SK-N-SH treated with all-trans-retinoic acid at 6 μM for 48 hours (cell line): Measurements from ENCODE around the gene ATP1A2.

Experiments used
- ATAC-seq: fragments of 200-7000 bp; cut with Tn5 transposase; 3 replicates; pipeline ENCODE4 v1.9.1; 2020; ENCODE audit warnings: mild to moderate bottlenecking, moderate library complexity
- ARNTL ChIP-seq: fragments of 450-650 bp; formaldehyde crosslinking; IDR thresholded peaks from 2 replicates; pipeline ENCODE4 v1.5.0; 2020; ENCODE audit warnings: low read depth, mild to moderate bottlenecking, moderate library complexity, borderline replicate concordance
- BACH2 ChIP-seq: fragments of 250-450 bp; sonication (Bioruptor Pico); IDR thresholded peaks from 2 replicates; pipeline ENCODE4 v1.9.0; 2021; ENCODE audit warnings: mild to moderate bottlenecking, borderline replicate concordance
- CREB5 ChIP-seq: fragments of 250-450 bp; sonication (Bioruptor Pico); IDR thresholded peaks from 2 replicates; pipeline ENCODE4 v1.5.1; 2020; ENCODE audit warnings: low read depth, mild to moderate bottlenecking, moderate library complexity
- CSDC2 ChIP-seq: fragments of 250-450 bp; sonication (Bioruptor Pico); IDR thresholded peaks from 2 replicates; pipeline ENCODE4 v1.5.0; 2020; ENCODE audit warnings: mild to moderate bottlenecking, moderate library complexity
- ESRRG ChIP-seq: fragments of 250-450 bp; sonication (Bioruptor Pico); IDR thresholded peaks from 2 replicates; pipeline ENCODE4 v1.6.1; 2021; ENCODE audit warnings: mild to moderate bottlenecking
- GLIS3 ChIP-seq: fragments of 250-450 bp; sonication (Bioruptor Pico); IDR thresholded peaks from 2 replicates; pipeline ENCODE4 v1.5.0; 2020; ENCODE audit warnings: mild to moderate bottlenecking, moderate library complexity
- ISL1 ChIP-seq: fragments of 250-450 bp; sonication (Bioruptor Pico); IDR thresholded peaks from 2 replicates; pipeline ENCODE4 v2.1.2; 2022; ENCODE audit warnings: mild to moderate bottlenecking, moderate library complexity
- OSR1 ChIP-seq: fragments of 250-450 bp; sonication (Bioruptor Pico); IDR thresholded peaks from 2 replicates; pipeline ENCODE4 v1.8.0; 2022; ENCODE audit warnings: moderate library complexity, mild to moderate bottlenecking, inconsistent platforms
- PATZ1 ChIP-seq: fragments of 250-450 bp; sonication (Bioruptor Pico); IDR thresholded peaks from 2 replicates; pipeline ENCODE4 v1.8.0; 2020; ENCODE audit warnings: mild to moderate bottlenecking, moderate library complexity, borderline replicate concordance
- POU6F1 ChIP-seq: fragments of 250-450 bp; sonication (Bioruptor Pico); IDR thresholded peaks from 2 replicates; pipeline ENCODE4 v1.8.0; 2021; ENCODE audit warnings: low read depth, mild to moderate bottlenecking, moderate library complexity, borderline replicate concordance
- PPARA ChIP-seq: fragments of 250-450 bp; sonication (Bioruptor Pico); IDR thresholded peaks from 2 replicates; pipeline ENCODE4 v1.5.0; 2020; ENCODE audit warnings: mild to moderate bottlenecking, borderline replicate concordance
- TOX ChIP-seq: fragments of 250-450 bp; sonication (Bioruptor Pico); IDR thresholded peaks from 2 replicates; pipeline ENCODE4 v1.8.0; 2021; ENCODE audit warnings: mild to moderate bottlenecking, moderate library complexity, borderline replicate concordance
- TSHZ2 ChIP-seq: fragments of 250-450 bp; sonication (Bioruptor Pico); IDR thresholded peaks from 2 replicates; pipeline ENCODE4 v1.5.0; 2020; ENCODE audit warnings: mild to moderate bottlenecking, moderate library complexity
- ZC3H10 ChIP-seq: fragments of 250-450 bp; sonication (Bioruptor Pico); IDR thresholded peaks from 2 replicates; pipeline ENCODE4 v1.5.1; 2021; ENCODE audit warnings: mild to moderate bottlenecking, moderate library complexity
- ZFP3 ChIP-seq: fragments of 250-450 bp; sonication (Bioruptor Pico); IDR thresholded peaks from 2 replicates; pipeline ENCODE4 v1.5.0; 2020; ENCODE audit warnings: mild to moderate bottlenecking, moderate library complexity
- ZFP30 ChIP-seq: fragments of 450-650 bp; formaldehyde crosslinking; IDR thresholded peaks from 2 replicates; pipeline ENCODE4 v1.5.0; 2022; ENCODE audit warnings: mild to moderate bottlenecking, moderate library complexity
- ZNF70 ChIP-seq: fragments of 450-650 bp; formaldehyde crosslinking; IDR thresholded peaks from 2 replicates; pipeline ENCODE4 v1.5.0; 2020; ENCODE audit warnings: mild to moderate bottlenecking, moderate library complexity
- ZNF8 ChIP-seq: fragments of 450-650 bp; formaldehyde crosslinking; IDR thresholded peaks from 2 replicates; pipeline ENCODE4 v1.5.0; 2020; ENCODE audit warnings: mild to moderate bottlenecking, moderate library complexity

ATP1A2 gene

GRCh38 chr1:160082926-160083325 lies 32.6 kb upstream of the ATP1A2 start:
- no peak for TF ChIP-seq ARNTL (CRISPR knock-in tag)
- TF ChIP-seq ZFP30 (CRISPR knock-in tag), result no peak
- no peak for TF ChIP-seq ZC3H10 (CRISPR knock-in tag)
- no peak for TF ChIP-seq TOX
- TF ChIP-seq ESRRG, result no peak
- TF ChIP-seq BACH2 (CRISPR knock-in tag), result no peak
- no peak for TF ChIP-seq ZNF8 (CRISPR knock-in tag)
- TF ChIP-seq POU6F1 (CRISPR knock-in tag), result no peak
- no peak for TF ChIP-seq CREB5 (CRISPR knock-in tag)
- TF ChIP-seq CSDC2 (CRISPR knock-in tag), result no peak
- no peak for TF ChIP-seq ZFP3 (CRISPR knock-in tag)
- TF ChIP-seq ZNF70, result no peak
- TF ChIP-seq PATZ1 (CRISPR knock-in tag), result no peak
- TF ChIP-seq OSR1 (CRISPR knock-in tag), result no peak
- ATAC-seq, result no peak

GRCh38 chr1:160083968-160084770 lies 31.4 kb upstream of the ATP1A2 start:
- ATAC-seq, result peak; percentile 66
- TF ChIP-seq ZNF8 (CRISPR knock-in tag) (no peak), ESRRG (no peak), ZFP30 (CRISPR knock-in tag) (no peak), TSHZ2 (CRISPR knock-in tag) (no peak), ARNTL (CRISPR knock-in tag) (no peak), ZNF70 (no peak), BACH2 (CRISPR knock-in tag) (no peak), ZC3H10 (CRISPR knock-in tag) (no peak), CREB5 (CRISPR knock-in tag) (no peak), PPARA (CRISPR knock-in tag) (no peak), POU6F1 (CRISPR knock-in tag) (no peak)
- TF ChIP-seq, all 23 proteins: peak for 0

GRCh38 chr1:160084771-160085321 lies 30.7 kb upstream of the ATP1A2 start:
- no peak for ATAC-seq

More at GRCh38 chr1:160084771-160085321, 30.7 kb upstream of the ATP1A2 start:
- TF ChIP-seq ISL1 (CRISPR knock-in tag) (no peak), GLIS3 (CRISPR knock-in tag) (no peak)
